HG03064 (cell line): ENCODE results near the gene SUPT4H1.
A peak's percentile ranks its signal among the peaks of the same experiment; 100 is the strongest.

Source experiments
- ATAC-seq: cut with Tn5 transposase; IDR thresholded peaks from one replicate; pipeline ENCODE4 v1.9.1; 2021; ENCODE audit warnings: low read depth; ENCODE audit not compliant: unreplicated experiment

The SUPT4H1 gene

GRCh38 chr17:58365185-58365979 lies 13.4 kb upstream of the SUPT4H1 start:
- ATAC-seq: no peak

- ATAC-seq: no peak
Measured at GRCh38 chr17:58364270-58364942, 12.4 kb upstream of the SUPT4H1 start.

GRCh38 chr17:58363457-58364185 lies 11.6 kb upstream of the SUPT4H1 start:
- no peak for ATAC-seq

GRCh38 chr17:58362368-58363014 lies 10.5 kb upstream of the SUPT4H1 start:
- ATAC-seq: no peak

- no peak for ATAC-seq
Measured at GRCh38 chr17:58360296-58361063, 8.5 kb upstream of the SUPT4H1 start.

GRCh38 chr17:58358408-58359172 lies 6.6 kb upstream of the SUPT4H1 start:
- ATAC-seq: no peak

GRCh38 chr17:58357312-58358297 lies 5.6 kb upstream of the SUPT4H1 start:
- ATAC-seq: no peak

- no peak for ATAC-seq
Measured at GRCh38 chr17:58356231-58356630, 4.2 kb upstream of the SUPT4H1 start.

GRCh38 chr17:58354541-58355216 lies 2.7 kb upstream of the SUPT4H1 start:
- no peak for ATAC-seq

- ATAC-seq: no peak
Measured at GRCh38 chr17:58353389-58353825, 1.4 kb upstream of the SUPT4H1 start.

GRCh38 chr17:58352596-58353388 lies 791 bp upstream of the SUPT4H1 start:
- no peak for ATAC-seq

GRCh38 chr17:58351182-58351581 lies 819 bp downstream of the SUPT4H1 start:
- no peak for ATAC-seq

- ATAC-seq: no peak
Measured at GRCh38 chr17:58348038-58348437, 4.0 kb downstream of the SUPT4H1 start.

- no peak for ATAC-seq
Measured at GRCh38 chr17:58345500-58345899, 6.5 kb downstream of the SUPT4H1 start.

GRCh38 chr17:58344791-58345157 lies 7.2 kb downstream of the SUPT4H1 start:
- peak; percentile 40 for ATAC-seq

GRCh38 chr17:58344047-58344790 lies 7.8 kb downstream of the SUPT4H1 start:
- ATAC-seq: peak; percentile 75
